RWPE1 (cell line): ENCODE results near the gene TWSG1.
"Not testable (repeated sequence)": the region's sequence is repeated elsewhere in the genome, so short reads cannot be mapped to it uniquely, and the experiment has no call there.

Source experiments
- CTCF ChIA-PET: fragments of 350-600 bp; sonication (Branson Sonifier 250); formaldehyde crosslinking; extraction: SDS; loops from one replicate; lab custom pipeline; 2021; lab: Yijun Ruan, JAX
- POLR2A ChIA-PET: fragments of 400-600 bp; formaldehyde crosslinking; extraction: SDS; loops from one replicate; lab custom pipeline; 2020; ENCODE audit warnings: antibody characterized with exemption; ENCODE audit not compliant: low non-redundant PET; lab: Yijun Ruan, JAX
- DNase-seq: peaks from one replicate; pipeline ENCODE4 v3.0.0; 2012; ENCODE audit warnings: low spot score
- H3K27ac ChIP-seq: fragments of 450-650 bp; 2 replicates; pipeline ENCODE4 v1.5.1; 2017
- TF ChIP-seq, protein P1 (sequence below): fragments of 450-650 bp; conservative IDR thresholded peaks from 2 replicates; pipeline ENCODE4 v1.5.1; 2017; ENCODE audit warnings: low read depth, mild to moderate bottlenecking

TWSG1 gene

DNA sequence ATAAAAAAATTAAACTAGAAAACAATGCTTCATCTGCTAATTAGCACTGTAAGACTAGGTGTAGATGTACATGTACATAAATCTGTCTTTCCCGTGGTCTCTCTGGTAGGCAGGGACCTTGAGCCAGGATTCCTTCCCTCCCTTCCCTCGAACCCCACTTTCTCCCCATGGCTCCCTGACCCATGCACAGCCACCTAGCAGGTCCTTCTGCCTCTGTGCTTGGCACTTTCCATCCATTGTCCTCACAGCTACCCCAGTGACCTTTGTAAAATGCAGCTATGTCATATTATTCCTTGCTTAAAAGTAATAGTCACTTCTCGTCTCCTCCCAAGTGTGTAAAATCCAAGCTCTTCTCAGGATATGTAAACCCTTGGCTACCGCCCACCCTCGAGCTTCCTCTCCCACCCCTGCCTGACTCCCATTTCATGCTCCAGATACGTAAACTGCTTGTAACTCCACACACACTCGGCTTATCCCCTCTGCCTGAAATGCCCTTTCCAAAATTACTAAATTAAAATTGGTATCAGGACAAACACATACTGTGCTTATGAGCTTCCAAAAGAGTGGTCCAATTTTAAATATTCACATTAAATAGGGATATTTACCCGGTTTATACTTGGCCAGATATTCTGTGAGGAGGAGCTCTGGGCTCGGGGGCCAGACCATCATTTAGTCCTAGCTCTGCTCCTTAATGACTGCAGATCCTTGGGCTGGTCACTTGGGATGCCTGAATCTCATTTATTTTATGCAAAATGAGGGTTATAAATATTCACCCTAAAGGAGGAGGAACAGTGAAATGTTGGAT lies 86.7 kb downstream of the TWSG1 start:
- TF ChIP-seq, protein P1, sequence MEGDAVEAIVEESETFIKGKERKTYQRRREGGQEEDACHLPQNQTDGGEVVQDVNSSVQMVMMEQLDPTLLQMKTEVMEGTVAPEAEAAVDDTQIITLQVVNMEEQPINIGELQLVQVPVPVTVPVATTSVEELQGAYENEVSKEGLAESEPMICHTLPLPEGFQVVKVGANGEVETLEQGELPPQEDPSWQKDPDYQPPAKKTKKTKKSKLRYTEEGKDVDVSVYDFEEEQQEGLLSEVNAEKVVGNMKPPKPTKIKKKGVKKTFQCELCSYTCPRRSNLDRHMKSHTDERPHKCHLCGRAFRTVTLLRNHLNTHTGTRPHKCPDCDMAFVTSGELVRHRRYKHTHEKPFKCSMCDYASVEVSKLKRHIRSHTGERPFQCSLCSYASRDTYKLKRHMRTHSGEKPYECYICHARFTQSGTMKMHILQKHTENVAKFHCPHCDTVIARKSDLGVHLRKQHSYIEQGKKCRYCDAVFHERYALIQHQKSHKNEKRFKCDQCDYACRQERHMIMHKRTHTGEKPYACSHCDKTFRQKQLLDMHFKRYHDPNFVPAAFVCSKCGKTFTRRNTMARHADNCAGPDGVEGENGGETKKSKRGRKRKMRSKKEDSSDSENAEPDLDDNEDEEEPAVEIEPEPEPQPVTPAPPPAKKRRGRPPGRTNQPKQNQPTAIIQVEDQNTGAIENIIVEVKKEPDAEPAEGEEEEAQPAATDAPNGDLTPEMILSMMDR, result no peak
- no peak for DNase-seq
- ChIA-PET POLR2A (no interaction called here), CTCF (no interaction called here)
- H3K27ac ChIP-seq, result no peak overlapping the region

DNA sequence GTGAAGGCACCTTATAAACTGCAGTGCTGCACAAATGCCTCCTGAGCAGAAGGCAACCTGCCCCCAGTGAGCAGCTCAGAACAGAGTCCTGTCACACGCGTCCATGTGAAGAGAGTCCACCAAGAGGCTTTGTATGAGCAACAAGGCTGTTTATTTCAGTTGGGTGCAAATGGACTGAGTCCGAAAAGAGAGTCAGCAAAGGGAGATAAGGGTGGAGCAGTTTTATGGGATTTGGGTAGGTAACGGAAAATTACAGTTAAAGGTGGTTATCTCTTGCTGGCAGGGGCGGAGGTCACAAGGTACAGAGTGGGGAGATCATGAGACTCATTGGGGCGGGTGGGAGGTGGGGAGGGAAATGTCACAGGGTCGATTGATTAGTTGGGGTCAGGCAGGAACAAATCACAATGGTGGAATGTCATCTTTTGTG lies 87.3 kb downstream of the TWSG1 start:
- ChIA-PET CTCF (no interaction called here), POLR2A (no interaction called here)
- no peak overlapping the region for H3K27ac ChIP-seq
- TF ChIP-seq, protein P1, result no peak
- no peak for DNase-seq

DNA sequence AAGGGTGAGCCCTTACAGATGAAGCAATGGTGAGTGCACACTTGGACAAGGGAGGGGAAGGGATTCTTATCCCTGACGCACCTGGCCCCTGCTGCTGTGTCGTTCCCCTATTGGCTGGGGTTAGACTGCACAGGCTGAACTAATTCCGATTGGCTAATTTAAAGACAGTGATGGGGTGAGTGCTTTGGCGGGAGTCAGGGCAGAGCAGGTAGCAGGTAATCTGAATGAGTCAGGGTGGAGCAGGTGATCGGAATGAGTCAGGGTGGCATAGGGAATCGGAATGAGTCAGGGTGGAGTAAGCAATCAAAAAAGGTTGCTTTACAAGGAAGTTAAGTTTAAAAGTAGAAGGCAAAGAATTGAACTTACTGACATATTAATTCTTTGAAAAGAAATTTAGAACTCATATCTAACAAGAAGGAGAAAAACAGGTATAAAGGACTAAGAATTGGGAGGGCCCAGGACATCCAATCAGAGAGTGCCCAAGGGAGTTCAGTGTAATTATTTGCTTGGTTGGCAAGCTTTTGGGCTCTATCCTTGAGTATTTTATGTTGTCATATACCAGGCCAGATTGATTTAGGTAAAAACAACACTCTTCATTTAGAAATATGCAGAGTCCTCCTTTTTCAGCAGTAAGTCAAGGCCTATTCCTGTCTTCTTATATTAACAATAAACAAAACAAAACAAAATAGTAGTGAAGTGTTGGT lies 88.4 kb downstream of the TWSG1 start:
- peak; percentile 50 for DNase-seq
- ChIA-PET CTCF (no interaction called here), POLR2A (no interaction called here)
- no peak overlapping the region for H3K27ac ChIP-seq
- TF ChIP-seq, protein P1, result no peak

DNA sequence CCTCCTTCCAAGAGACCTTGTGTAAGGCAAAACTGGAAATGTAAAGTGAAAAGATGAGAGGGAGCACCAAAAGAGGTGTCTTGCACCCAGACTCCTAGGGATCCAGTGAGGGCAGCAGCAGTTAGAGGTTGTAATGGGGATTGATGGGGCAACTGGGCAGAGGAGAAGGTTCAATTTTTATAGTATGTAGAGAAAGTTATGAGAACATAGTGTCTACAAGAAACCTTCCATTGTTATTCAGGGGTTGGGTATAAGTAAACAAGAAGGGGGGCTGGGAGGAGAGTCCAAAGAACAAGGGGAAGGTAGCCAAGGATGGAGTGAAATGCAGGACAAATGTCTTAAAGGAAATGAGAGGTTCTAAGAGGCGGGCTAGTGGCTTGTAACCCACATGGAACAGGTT lies 89.1 kb downstream of the TWSG1 start:
- POLR2A ChIA-PET, CTCF ChIA-PET, H3K27ac ChIP-seq, DNase-seq: not testable (repeated sequence)

DNA sequence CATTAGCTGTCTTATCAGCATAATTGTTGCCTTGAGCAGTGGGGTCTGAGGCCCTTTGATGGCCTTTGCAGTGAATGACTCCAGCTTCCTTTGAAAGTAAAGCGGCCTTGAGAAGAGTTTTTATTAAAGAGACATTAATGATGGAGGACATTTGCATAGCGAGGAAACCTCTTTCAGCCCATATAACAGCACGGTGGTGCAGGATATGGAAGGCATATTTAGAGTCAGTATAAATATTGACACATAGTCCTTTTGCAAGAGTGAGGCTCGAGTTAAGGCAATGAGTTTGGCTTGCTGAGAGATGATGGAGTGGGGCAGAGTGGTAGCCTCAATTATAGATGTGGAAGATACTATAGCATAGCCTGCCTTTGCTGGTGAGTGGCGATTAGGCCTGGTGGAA lies 89.7 kb downstream of the TWSG1 start:
- DNase-seq, POLR2A ChIA-PET, H3K27ac ChIP-seq, CTCF ChIA-PET: not testable (repeated sequence)

DNA sequence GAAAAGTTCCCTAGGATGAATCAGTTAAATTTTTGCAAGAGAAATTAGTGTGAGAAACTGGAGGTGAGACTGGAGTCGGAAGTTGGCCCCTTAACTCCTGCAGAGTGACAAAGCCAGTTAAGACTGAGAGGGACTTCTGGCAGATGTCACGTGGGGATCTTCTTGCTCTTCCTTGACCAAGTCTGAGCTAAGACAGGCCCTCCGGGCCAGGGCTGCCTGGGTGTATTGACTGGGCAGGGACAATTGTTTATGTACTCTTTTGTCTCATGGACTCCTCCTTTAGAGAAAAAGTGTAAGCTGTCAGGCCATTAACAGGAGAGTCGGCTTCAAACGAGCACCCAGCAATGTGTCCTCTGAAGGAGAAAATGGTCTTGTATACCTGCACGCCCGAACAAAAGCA lies 92.2 kb downstream of the TWSG1 start:
- ChIA-PET POLR2A (no interaction called here), CTCF (no interaction called here)
- TF ChIP-seq, protein P1, result no peak
- no peak overlapping the region for H3K27ac ChIP-seq
- no peak for DNase-seq

DNA sequence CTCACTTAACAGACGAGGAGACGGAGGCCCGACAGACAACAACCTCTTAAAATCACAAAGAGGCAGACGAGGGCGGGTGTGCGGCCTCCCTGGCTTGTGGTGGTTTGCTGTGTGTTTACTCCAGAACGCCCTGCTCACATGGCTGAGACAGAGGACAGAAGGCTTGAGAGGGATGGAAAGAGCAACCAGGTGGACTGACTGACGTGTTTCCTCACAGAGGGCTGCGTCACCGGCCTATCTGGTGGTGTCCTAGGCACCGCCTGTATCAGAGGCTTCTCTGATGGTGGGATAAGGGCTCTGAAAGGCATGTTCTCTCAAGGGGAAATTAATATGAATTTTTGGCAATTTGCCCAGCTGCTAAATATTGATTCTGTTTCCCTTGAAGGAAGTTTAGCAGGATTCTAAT lies 93.7 kb downstream of the TWSG1 start:
- ChIA-PET POLR2A (no interaction called here), CTCF (no interaction called here)
- no peak for DNase-seq
- H3K27ac ChIP-seq, result no peak overlapping the region
- TF ChIP-seq, protein P1, result no peak
